K562 (cell line): ENCODE measurements around the gene SPTLC2. TPM values are rescaled to one million over a fixed set of nuclear protein-coding genes. Genes with fewer than 3 reads are reported as not detected.

Source experiments
- ATAC-seq: fragments of 200-7000 bp; cut with Tn5 transposase; 3 replicates; pipeline ENCODE4 v1.9.1; 2020; ENCODE audit warnings: moderate library complexity
- BruUV-seq: library from RNA; stranded (reverse); fragments of 400-500 nt; replicated peaks from 2 replicates; lab custom pipeline; 2021; lab: Mats Ljungman, UMichigan
- CTCF ChIA-PET: fragments of 300-600 bp; formaldehyde crosslinking; extraction: SDS; loops from one replicate; lab custom pipeline; 2021; ENCODE audit warnings: low intra/inter-chr PET ratio; lab: Yijun Ruan, JAX
- POLR2A ChIA-PET: fragments of 300-600, 350-650 bp; sonication (Branson Sonifier 250); formaldehyde crosslinking; extraction: SDS; loops from one replicate; lab custom pipeline; 2021; ENCODE audit warnings: antibody characterized with exemption, inconsistent platforms; lab: Yijun Ruan, JAX
- DNase-seq, 4 experiments: peaks; one replicate each; pipeline versions ENCODE4 v3.0.0 to v3.0.0-alpha.2; 2011 to 2018; ENCODE audit warnings: low spot score in 3 of 4, mixed read lengths in 3 of 4; ENCODE audit errors: extremely low read depth in 1 of 4
- FAIRE-seq: peaks from 2 replicates; lab custom pipeline; 2011; peaks lifted over from hg19 to GRCh38; lab: Jason Lieb, UNC
- H2AFZ ChIP-seq: 2 replicates; pipeline ENCODE4 v1.6.0; 2011; ENCODE audit warnings: low read depth, low read length, control low read depth, inconsistent platforms
- H3K27ac ChIP-seq: fragments of 200-600 bp; 3 replicates; pipeline ENCODE4 v1.8.0; 2011; ENCODE audit warnings: low read depth, mild to moderate bottlenecking, control low read depth, inconsistent platforms, low read length, moderate library complexity, mixed read lengths; ENCODE audit errors: extremely low read depth
- H3K27me3 ChIP-seq, 2 experiments: fragments of 300-600 bp in 1 of 2; 2 replicates in 1 of 2; 3 replicates in 1 of 2; pipeline versions ENCODE4 v1.6.0 to v1.8.0; 2011; ENCODE audit warnings: inconsistent platforms in 2 of 2, low read length in 2 of 2, mild to moderate bottlenecking in 1 of 2, mixed read lengths in 1 of 2, moderate library complexity in 1 of 2; ENCODE audit not compliant: control insufficient read depth in 2 of 2, insufficient read depth in 2 of 2
- H3K36me3 ChIP-seq: fragments of 300-600 bp; 3 replicates; pipeline ENCODE4 v1.8.0; 2011; ENCODE audit warnings: mild to moderate bottlenecking, low read length, inconsistent platforms; ENCODE audit not compliant: control insufficient read depth, insufficient read depth
- H3K4me1 ChIP-seq, 2 experiments: fragments of 200-600 bp in 1 of 2; replicated peaks in 1 of 2; 2 replicates in 1 of 2; 3 replicates in 1 of 2; pipeline versions ENCODE4 v1.5.1 to v1.8.0; 2011; ENCODE audit warnings: inconsistent platforms in 2 of 2, low read length in 2 of 2, mild to moderate bottlenecking in 1 of 2, mixed read lengths in 1 of 2, moderate library complexity in 1 of 2; ENCODE audit not compliant: control insufficient read depth in 2 of 2, insufficient read depth in 2 of 2
- H3K4me2 ChIP-seq: 2 replicates; pipeline ENCODE4 v1.6.1; 2011; ENCODE audit warnings: low read length, control low read depth, inconsistent platforms, mixed read lengths; ENCODE audit not compliant: insufficient read depth
- H3K4me3 ChIP-seq: fragments of 200-600 bp; sonication (generic), shearing (Covaris generic); 2 replicates; pipeline ENCODE4 v1.5.1; 2016; ENCODE audit warnings: control low read depth, inconsistent platforms
- H3K79me2 ChIP-seq: fragments of 200-600 bp; 3 replicates; pipeline ENCODE4 v1.8.0; 2011; ENCODE audit warnings: low read length, inconsistent platforms; ENCODE audit not compliant: control insufficient read depth, insufficient read depth
- H3K9ac ChIP-seq, 2 experiments: 2 replicates each; pipeline versions ENCODE4 v1.6.0 to v1.6.1; 2011; ENCODE audit warnings: low read depth in 2 of 2, low read length in 2 of 2, control low read depth in 1 of 2, inconsistent platforms in 1 of 2, mild to moderate bottlenecking in 1 of 2, mixed read lengths in 1 of 2; ENCODE audit not compliant: insufficient read depth in 1 of 2
- H3K9me1 ChIP-seq: one replicate; pipeline ENCODE4 v1.6.0; 2011; ENCODE audit warnings: inconsistent platforms, mild to moderate bottlenecking, low read length, moderate library complexity; ENCODE audit not compliant: control insufficient read depth, insufficient read depth
- H3K9me3 ChIP-seq: replicated peaks from 2 replicates; pipeline ENCODE4 v1.5.1; 2011; ENCODE audit warnings: low read depth, low read length, inconsistent platforms; ENCODE audit not compliant: control insufficient read depth, insufficient read depth
- H4K20me1 ChIP-seq: replicated peaks from 2 replicates; pipeline ENCODE4 v1.6.1; 2011; ENCODE audit warnings: low read length, inconsistent platforms, mixed read lengths; ENCODE audit not compliant: control insufficient read depth, insufficient read depth
- ARID3A ChIP-seq: IDR thresholded peaks from 2 replicates; pipeline ENCODE4 v1.6.1; 2012; ENCODE audit warnings: low read depth, low read length, improper control_type of control experiment, borderline replicate concordance
- HDAC2 ChIP-seq: fragments of 450-650 bp; IDR thresholded peaks from 2 replicates; pipeline ENCODE4 v1.6.1; 2016; ENCODE audit warnings: mild to moderate bottlenecking
- NFYB ChIP-seq: IDR thresholded peaks from 2 replicates; pipeline ENCODE4 v1.6.1; 2011; ENCODE audit warnings: mild to moderate bottlenecking, moderate library complexity; ENCODE audit not compliant: insufficient read length; ENCODE audit errors: extremely low read depth
- PHB2 ChIP-seq: fragments of 450-650 bp; IDR thresholded peaks from 2 replicates; pipeline ENCODE4 v1.6.1; 2017; ENCODE audit warnings: low read depth
- PRPF4 ChIP-seq: fragments of 200-400 bp; formaldehyde crosslinking; IDR thresholded peaks from one replicate; pipeline ENCODE4 v1.6.1; 2017; ENCODE audit warnings: low read length, low read depth, mild to moderate bottlenecking; ENCODE audit not compliant: insufficient read depth, poor library complexity, severe bottlenecking
- TCF7 ChIP-seq: sonication (generic); IDR thresholded peaks from 2 replicates; pipeline ENCODE4 v1.6.1; 2016; ENCODE audit warnings: antibody characterized with exemption, borderline replicate concordance
- WGBS: fragments of 100-300 bp; shearing (Covaris generic); methylation state at CpG from one replicate; pipeline ENCODE4 v1.1.6; 2016; ENCODE audit warnings: low coverage, mixed read lengths; ENCODE audit not compliant: insufficient coverage; ENCODE audit errors: missing lambda C conversion rate; 5-methylcytosine and 5-hydroxymethylcytosine counted together
- in situ Hi-C: fragments of 300-500 bp; cut with MboI; formaldehyde crosslinking; loops from 4 replicates; pipeline ENCODE4 v1.15.0; 2018; ENCODE audit warnings: inconsistent platforms, mixed read lengths
- intact Hi-C: fragments of 100-400 bp; cut with micrococcal nuclease; formaldehyde crosslinking; loops from 2 replicates; pipeline ENCODE4 v1.14.2; 2022
- polyA plus RNA-seq, 8 experiments: library from polyadenylated mRNA; depleted of rRNA in 4 of 8; stranded (reverse) in 5 of 8; unstranded in 3 of 8; fragments of >200 nt; fragmentation: Nextera tagmentation in 2 of 8; fragmentation: Illumina TruSeq in 1 of 8; extraction: Ambion mirVana in 2 of 8; extraction: Trizol in 1 of 8; gene quantifications; 2 replicates each; pipeline versions ENCODE4 v1.2.1 to v1.2.3, GENCODE V29; 2011 to 2014; ENCODE audit warnings: inconsistent platforms in 1 of 8, missing spikeins in 1 of 8
- total RNA-seq, 7 experiments: library from RNA; depleted of rRNA in 6 of 7; stranded (reverse); fragments of >200 nt in 6 of 7; fragmentation: Illumina TruSeq in 2 of 7; extraction: Trizol in 2 of 7; gene quantifications; 2 replicates each; pipeline versions ENCODE4 v1.2.1 to v1.2.3, GENCODE V29; 2011 to 2021; ENCODE audit warnings: low replicate concordance in 1 of 7
- TF ChIP-seq, protein P1 (sequence below): sonication (generic); formaldehyde crosslinking; IDR thresholded peaks from 2 replicates; pipeline ENCODE4 v1.8.0; 2022; ENCODE audit warnings: missing genetic modification reagents, mild to moderate bottlenecking, moderate library complexity, borderline replicate concordance

The SPTLC2 gene
- total and polyA plus RNA-seq, 9 of the 15 experiments (the other 6 are each of a cell fraction or from before 2014, with no cell fraction given) = 4.5 to 30.4 (median 14.0) TPM

GRCh38 chr14:77489041-77489440, 127.4 kb downstream of the SPTLC2 start:
- 7% methylated on average over 5 of the region's 6 CpGs for WGBS
- no peak for DNase-seq
- H4K20me1 ChIP-seq = no peaks in the 10 kb centered on the region
- H3K4me2 ChIP-seq = no peak overlapping the region
- FAIRE-seq = no peak
- no peaks in the 10 kb centered on the region for H3K79me2 ChIP-seq
- no peaks in the 10 kb centered on the region for H3K9me1 ChIP-seq
- H3K9ac ChIP-seq = no peak overlapping the region
- H3K27ac ChIP-seq = no peak overlapping the region
- H2AFZ ChIP-seq = no peak overlapping the region
- H3K9me3 ChIP-seq = no peaks in the 10 kb centered on the region
- TF ChIP-seq ARID3A (no peak), HDAC2 (no peak), PHB2 (no peak), NFYB (no peak), TCF7 (no peak), PRPF4 (no peak)
- TF ChIP-seq, protein P1, sequence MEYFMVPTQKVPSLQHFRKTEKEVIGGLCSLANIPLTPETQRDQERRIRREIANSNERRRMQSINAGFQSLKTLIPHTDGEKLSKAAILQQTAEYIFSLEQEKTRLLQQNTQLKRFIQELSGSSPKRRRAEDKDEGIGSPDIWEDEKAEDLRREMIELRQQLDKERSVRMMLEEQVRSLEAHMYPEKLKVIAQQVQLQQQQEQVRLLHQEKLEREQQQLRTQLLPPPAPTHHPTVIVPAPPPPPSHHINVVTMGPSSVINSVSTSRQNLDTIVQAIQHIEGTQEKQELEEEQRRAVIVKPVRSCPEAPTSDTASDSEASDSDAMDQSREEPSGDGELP (CRISPR knock-in tag) = no peak
- TF ChIP-seq, all 486 proteins: peak for 0
- Histone ChIP-seq H3K4me3 (no peak overlapping the region), H3K4me1 (no peaks in the 10 kb centered on the region; a peak in 1 of 5 replicates), H3K36me3 (no peaks in the 10 kb centered on the region), H3K27me3 (peaks cover 10 to 36% of the 10 kb centered on the region in 2 experiments; a peak in 4 of 5 replicates)
- intact Hi-C loops (no loop called here), in situ Hi-C loops (no loop called here)
- BruUV-seq = no TSS peak
- no peak for ATAC-seq
- CTCF ChIA-PET = no interaction called here
- POLR2A ChIA-PET = interaction anchor here (0.7 kb wide), 1 partner anchor 28 kb away, joined by 3 read pairs; no protein-coding TSS in a partner anchor
